SU-DHL-6 (cell line): ENCODE measurements around the gene INPP5A.

Experiments used
- H2AFZ ChIP-seq: fragments of 200-600 bp; sonication (generic); 2 replicates; pipeline ENCODE4 v1.6.1; 2014; ENCODE audit warnings: low read depth, mild to moderate bottlenecking, moderate library complexity, mixed read lengths, antibody characterized with exemption, low read length; ENCODE audit not compliant: severe bottlenecking
- H3F3A ChIP-seq: fragments of 200-600 bp; shearing (Covaris generic); 2 replicates; pipeline ENCODE4 v1.6.0; 2016; ENCODE audit warnings: antibody characterized with exemption, mild to moderate bottlenecking; ENCODE audit not compliant: insufficient read depth
- H3K27ac ChIP-seq: fragments of 200-600 bp; sonication (generic); 2 replicates; pipeline ENCODE4 v1.5.1; 2016; ENCODE audit warnings: low read depth, mild to moderate bottlenecking, low read length, moderate library complexity, mixed read lengths
- H3K27me3 ChIP-seq: fragments of 200-600 bp; sonication (generic), shearing (Covaris generic); 2 replicates; pipeline ENCODE4 v1.6.0; 2014; ENCODE audit warnings: mild to moderate bottlenecking, low read length
- H3K36me3 ChIP-seq: fragments of 200-600 bp; sonication (generic); 2 replicates; pipeline ENCODE4 v1.6.1; 2014; ENCODE audit warnings: mild to moderate bottlenecking, low read length, mixed read lengths
- H3K4me2 ChIP-seq: fragments of 300-600, 200-600 bp; shearing (Covaris generic), sonication (generic); 2 replicates; pipeline ENCODE4 v1.6.0; 2014; ENCODE audit warnings: low read length, low read depth, mild to moderate bottlenecking; ENCODE audit not compliant: poor library complexity, severe bottlenecking
- H3K4me3 ChIP-seq: fragments of 200-600 bp; sonication (generic); 2 replicates; pipeline ENCODE4 v1.5.1; 2014; ENCODE audit warnings: antibody characterized with exemption, low read length, mild to moderate bottlenecking, mixed read lengths; ENCODE audit not compliant: insufficient read depth, poor library complexity, severe bottlenecking
- H3K79me2 ChIP-seq: fragments of 200-600 bp; sonication (generic); 2 replicates; pipeline ENCODE4 v1.6.1; 2014; ENCODE audit warnings: mild to moderate bottlenecking, low read length, moderate library complexity; ENCODE audit not compliant: insufficient read depth
- H3K9ac ChIP-seq: fragments of 200-600 bp; sonication (generic); 2 replicates; pipeline ENCODE4 v1.7.0; 2014; ENCODE audit warnings: mild to moderate bottlenecking, low read length
- H3K9me2 ChIP-seq: fragments of 200-600 bp; sonication (generic); replicated peaks from 2 replicates; pipeline ENCODE4 v1.6.1; 2014; ENCODE audit warnings: low read length; ENCODE audit not compliant: insufficient read depth
- H3K9me3 ChIP-seq: fragments of 200-600 bp; sonication (generic); 2 replicates; pipeline ENCODE4 v1.6.1; 2014; ENCODE audit warnings: low read length, mixed read lengths; ENCODE audit not compliant: insufficient read depth
- H4K20me1 ChIP-seq: fragments of 200-600 bp; sonication (generic); 2 replicates; pipeline ENCODE4 v1.6.1; 2014; ENCODE audit warnings: low read depth, mild to moderate bottlenecking, antibody characterized with exemption, low read length, moderate library complexity, mixed read lengths
- CTCF ChIP-seq: fragments of 200-600 bp; sonication (generic); IDR thresholded peaks from one replicate; pipeline ENCODE4 v1.5.1; 2017; ENCODE audit warnings: antibody characterized with exemption, mild to moderate bottlenecking, low read length, moderate library complexity; ENCODE audit not compliant: insufficient read depth, poor library complexity, severe bottlenecking
- EZH2phosphoT487 ChIP-seq: fragments of 200-600 bp; sonication (generic), shearing (Covaris generic); conservative IDR thresholded peaks from 2 replicates; pipeline ENCODE4 v1.6.1; 2018; ENCODE audit warnings: mild to moderate bottlenecking, antibody characterized with exemption, low read length, moderate library complexity, mixed read lengths

The INPP5A gene

GRCh38 chr10:132618158-132618919, 80.8 kb downstream of the INPP5A start:
- Histone ChIP-seq H3K27me3 (no peaks in the 10 kb centered on the region), H3K79me2 (no peaks in the 10 kb centered on the region), H3K27ac (no peak overlapping the region), H3K4me2 (no peak overlapping the region), H3K36me3 (no peaks in the 10 kb centered on the region), H3K4me3 (no peak overlapping the region), H3K9me2 (no peaks in the 10 kb centered on the region), H2AFZ (no peak overlapping the region), H3F3A (no peaks in the 10 kb centered on the region), H3K9me3 (no peaks in the 10 kb centered on the region), H4K20me1 (no peaks in the 10 kb centered on the region), H3K9ac (no peak overlapping the region)
- TF ChIP-seq EZH2phosphoT487 (no peak), CTCF (no peak)

- Histone ChIP-seq H3F3A (no peaks in the 10 kb centered on the region), H3K79me2 (no peaks in the 10 kb centered on the region), H3K9me3 (no peaks in the 10 kb centered on the region), H3K9me2 (no peaks in the 10 kb centered on the region), H2AFZ (no peak overlapping the region), H3K4me3 (no peak overlapping the region), H3K4me2 (no peak overlapping the region), H3K9ac (no peak overlapping the region), H3K27me3 (no peaks in the 10 kb centered on the region), H3K36me3 (no peaks in the 10 kb centered on the region), H4K20me1 (no peaks in the 10 kb centered on the region), H3K27ac (no peak overlapping the region)
- no peak for TF ChIP-seq EZH2phosphoT487
- TF ChIP-seq CTCF: no peak
Observed at GRCh38 chr10:132619927-132620326, 82.3 kb downstream of the INPP5A start.

GRCh38 chr10:132624061-132624846, 86.7 kb downstream of the INPP5A start:
- Histone ChIP-seq H3K27ac (no peak overlapping the region), H3K4me2 (no peak overlapping the region), H3K79me2 (no peaks in the 10 kb centered on the region), H3K9ac (no peak overlapping the region), H3F3A (no peaks in the 10 kb centered on the region), H2AFZ (no peak overlapping the region), H3K9me3 (no peaks in the 10 kb centered on the region), H3K27me3 (no peaks in the 10 kb centered on the region), H3K4me3 (no peak overlapping the region), H4K20me1 (no peaks in the 10 kb centered on the region), H3K36me3 (no peaks in the 10 kb centered on the region), H3K9me2 (no peaks in the 10 kb centered on the region)
- TF ChIP-seq EZH2phosphoT487 (no peak), CTCF (no peak)
